H1 (cell line): ENCODE data around the gene TBC1D22A. TPM values are rescaled to one million over a fixed set of nuclear protein-coding genes. Genes with fewer than 3 reads are reported as not detected.

Experiments
- CTCF ChIA-PET: fragments of 300-600 bp; sonication (Branson Sonifier 250); formaldehyde crosslinking; loops from one replicate; lab custom pipeline; 2021; ENCODE audit not compliant: partially characterized antibody; lab: Charles Lee
- POLR2A ChIA-PET: fragments of 300-600 bp; sonication (Branson Sonifier 250); formaldehyde crosslinking; loops from one replicate; lab custom pipeline; 2021; ENCODE audit warnings: inconsistent platforms; ENCODE audit not compliant: partially characterized antibody; lab: Charles Lee
- DNase-seq, 2 experiments: peaks; one replicate each; pipeline versions ENCODE4 v3.0.0 to v3.0.0-alpha.2; 2010 to 2022; ENCODE audit warnings: low spot score in 2 of 2, low read depth in 1 of 2, mixed read lengths in 1 of 2
- FAIRE-seq: peaks from 2 replicates; lab custom pipeline; 2011; peaks lifted over from hg19 to GRCh38; lab: Jason Lieb, UNC
- H2AFZ ChIP-seq: 2 replicates; pipeline ENCODE4 v1.8.1; 2012; ENCODE audit warnings: low read length, inconsistent platforms
- H2AK5ac ChIP-seq: 2 replicates; pipeline ENCODE4 v1.6.1; 2013; ENCODE audit warnings: low read depth, low read length
- H2BK120ac ChIP-seq: replicated peaks from 2 replicates; pipeline ENCODE3; 2013; ENCODE audit warnings: low read depth, low read length, inconsistent platforms
- H2BK12ac ChIP-seq: 2 replicates; pipeline ENCODE4 v1.6.1; 2013; ENCODE audit warnings: low read depth, low read length
- H2BK15ac ChIP-seq: 2 replicates; pipeline ENCODE4 v1.6.1; 2013; ENCODE audit warnings: low read length
- H2BK20ac ChIP-seq: 2 replicates; pipeline ENCODE4 v1.6.1; 2013; ENCODE audit warnings: low read length
- H2BK5ac ChIP-seq: 2 replicates; pipeline ENCODE4 v1.6.1; 2013; ENCODE audit warnings: low read depth, low read length
- H3K14ac ChIP-seq: 2 replicates; pipeline ENCODE4 v1.6.1; 2013; ENCODE audit warnings: inconsistent platforms; ENCODE audit not compliant: insufficient read length
- H3K18ac ChIP-seq: 2 replicates; pipeline ENCODE4 v1.6.1; 2013; ENCODE audit warnings: low read length; ENCODE audit errors: extremely low read depth
- H3K23ac ChIP-seq: 2 replicates; pipeline ENCODE4 v1.6.1; 2013; ENCODE audit warnings: inconsistent platforms; ENCODE audit not compliant: insufficient read length
- H3K23me2 ChIP-seq: 2 replicates; pipeline ENCODE4 v1.6.1; 2013; ENCODE audit warnings: low read depth, low read length
- H3K27ac ChIP-seq: 2 replicates; pipeline ENCODE4 v1.6.1; 2011; ENCODE audit warnings: low read depth, low read length, inconsistent platforms
- H3K27me3 ChIP-seq, 4 experiments: replicated peaks in 1 of 4; 1 replicate in 1 of 4; 2 replicates in 3 of 4; pipeline versions ENCODE4 v1.6.1 to v1.8.1; 2011 to 2013; ENCODE audit warnings: low read length in 3 of 4, mild to moderate bottlenecking in 3 of 4, inconsistent platforms in 2 of 4, mixed read lengths in 2 of 4, moderate library complexity in 1 of 4; ENCODE audit not compliant: control insufficient read depth in 3 of 4, insufficient read depth in 3 of 4; ENCODE audit errors: extremely low read depth in 1 of 4
- H3K36me3 ChIP-seq, 4 experiments: 2 replicates each; pipeline versions ENCODE4 v1.6.1 to v1.8.1; 2011 to 2013; ENCODE audit warnings: mild to moderate bottlenecking in 4 of 4, low read length in 3 of 4, moderate library complexity in 2 of 4, control low read depth in 1 of 4, inconsistent platforms in 1 of 4; ENCODE audit not compliant: insufficient read depth in 4 of 4, control insufficient read depth in 2 of 4
- H3K4ac ChIP-seq: replicated peaks from 2 replicates; pipeline ENCODE3; 2013; ENCODE audit warnings: low read length, low read depth, mixed read lengths, inconsistent platforms; ENCODE audit not compliant: insufficient read length
- H3K4me1 ChIP-seq, 4 experiments: replicated peaks in 1 of 4; 1 replicate in 1 of 4; 2 replicates in 3 of 4; pipeline versions ENCODE4 v1.6.1 to v1.8.1; 2011 to 2013; ENCODE audit warnings: low read length in 3 of 4, inconsistent platforms in 2 of 4, mixed read lengths in 1 of 4; ENCODE audit not compliant: insufficient read depth in 4 of 4, control insufficient read depth in 3 of 4
- H3K4me2 ChIP-seq, 2 experiments: 2 replicates each; pipeline versions ENCODE4 v1.6.1 to v1.8.1; 2011 to 2013; ENCODE audit warnings: low read depth in 2 of 2, low read length in 2 of 2, control low read depth in 1 of 2, inconsistent platforms in 1 of 2, mild to moderate bottlenecking in 1 of 2; ENCODE audit not compliant: insufficient read depth in 1 of 2
- H3K4me3 ChIP-seq, 4 experiments: fragments of 200-600, 300-600 bp in 1 of 4; sonication (generic), shearing (Covaris generic), sonication (Bioruptor Twin) in 1 of 4; 2 replicates each; pipeline versions ENCODE4 v1.5.1 to v1.8.1; 2011 to 2016; ENCODE audit warnings: low read length in 4 of 4, low read depth in 3 of 4, control low read depth in 2 of 4, inconsistent platforms in 2 of 4, mild to moderate bottlenecking in 2 of 4, mixed read lengths in 1 of 4, moderate library complexity in 1 of 4; ENCODE audit not compliant: insufficient read depth in 2 of 4; ENCODE audit errors: extremely low read depth in 1 of 4
- H3K56ac ChIP-seq: replicated peaks from 2 replicates; pipeline ENCODE3; 2013; ENCODE audit warnings: low read depth, mild to moderate bottlenecking, mixed read lengths, low read length, inconsistent platforms; ENCODE audit not compliant: insufficient read length
- H3K79me1 ChIP-seq: 2 replicates; pipeline ENCODE4 v1.6.1; 2013; ENCODE audit warnings: low read depth, low read length, control low read depth
- H3K79me2 ChIP-seq, 2 experiments: 2 replicates each; pipeline versions ENCODE4 v1.6.1 to v1.8.1; 2012 to 2013; ENCODE audit warnings: low read length in 2 of 2, mild to moderate bottlenecking in 2 of 2, inconsistent platforms in 1 of 2; ENCODE audit not compliant: insufficient read depth in 2 of 2, control insufficient read depth in 1 of 2
- H3K9ac ChIP-seq, 4 experiments: replicated peaks in 1 of 4; 1 replicate in 1 of 4; 2 replicates in 3 of 4; pipeline versions ENCODE4 v1.6.1 to v1.8.1; 2011 to 2013; ENCODE audit warnings: low read depth in 3 of 4, low read length in 3 of 4, control low read depth in 2 of 4, mild to moderate bottlenecking in 2 of 4, moderate library complexity in 2 of 4, inconsistent platforms in 1 of 4; ENCODE audit errors: extremely low read depth in 1 of 4
- H3K9me3 ChIP-seq, 2 experiments: 2 replicates each; pipeline versions ENCODE4 v1.6.1 to v1.8.1; 2012 to 2013; ENCODE audit warnings: mild to moderate bottlenecking in 2 of 2, moderate library complexity in 2 of 2, control low read depth in 1 of 2, inconsistent platforms in 1 of 2, low read depth in 1 of 2, low read length in 1 of 2, mixed read lengths in 1 of 2; ENCODE audit not compliant: insufficient read depth in 2 of 2
- H4K20me1 ChIP-seq, 2 experiments: replicated peaks in 1 of 2; 2 replicates each; pipeline versions ENCODE3 to v1.8.1; 2011 to 2013; ENCODE audit warnings: inconsistent platforms in 2 of 2, low read length in 2 of 2, mild to moderate bottlenecking in 1 of 2; ENCODE audit not compliant: insufficient read depth in 2 of 2, control insufficient read depth in 1 of 2
- H4K5ac ChIP-seq: 2 replicates; pipeline ENCODE4 v1.6.1; 2013; ENCODE audit warnings: low read length, low read depth, mixed read lengths, inconsistent platforms; ENCODE audit not compliant: insufficient read length
- H4K8ac ChIP-seq: 2 replicates; pipeline ENCODE4 v1.8.0; 2013; ENCODE audit warnings: mild to moderate bottlenecking, moderate library complexity, low read length, inconsistent platforms; ENCODE audit not compliant: insufficient read depth; ENCODE audit errors: extremely low read depth
- H4K91ac ChIP-seq: replicated peaks from 2 replicates; pipeline ENCODE3; 2013; ENCODE audit warnings: low read length, mixed read lengths, inconsistent platforms; ENCODE audit not compliant: insufficient read length
- CEBPB ChIP-seq: IDR thresholded peaks from 2 replicates; pipeline ENCODE4 v1.6.1; 2012; ENCODE audit warnings: low read depth, low read length
- CTBP2 ChIP-seq: IDR thresholded peaks from 2 replicates; pipeline ENCODE4 v1.7.0; 2011; ENCODE audit warnings: borderline replicate concordance, mild to moderate bottlenecking, moderate library complexity, mixed read lengths, low read length; ENCODE audit not compliant: insufficient read depth, insufficient read length
- EGR1 ChIP-seq: IDR thresholded peaks from 2 replicates; pipeline ENCODE4 v1.6.1; 2011; ENCODE audit warnings: low read depth, low read length, borderline replicate concordance
- JUND ChIP-seq: IDR thresholded peaks from 2 replicates; pipeline ENCODE4 v1.6.1; 2011; ENCODE audit warnings: mild to moderate bottlenecking, improper control_type of control experiment, low read length
- KDM5A ChIP-seq: fragments of 200-600 bp; IDR thresholded peaks from 2 replicates; pipeline ENCODE4 v1.7.1; 2012; ENCODE audit warnings: mild to moderate bottlenecking, low read length, inconsistent platforms, mixed read lengths
- NANOG ChIP-seq: IDR thresholded peaks from 2 replicates; pipeline ENCODE4 v1.6.1; 2011; ENCODE audit warnings: low read length, low read depth, mild to moderate bottlenecking, inconsistent platforms; ENCODE audit not compliant: insufficient read depth, poor library complexity, severe bottlenecking
- PHF8 ChIP-seq: fragments of 200-600 bp; sonication (generic); conservative IDR thresholded peaks from 2 replicates; pipeline ENCODE4 v1.7.1; 2012; ENCODE audit warnings: low read depth, mild to moderate bottlenecking, inconsistent platforms, low read length, moderate library complexity
- POLR2AphosphoS5 ChIP-seq: IDR thresholded peaks from 2 replicates; pipeline ENCODE4 v1.6.1; 2011; ENCODE audit warnings: low read depth, low read length
- RBBP5 ChIP-seq: IDR thresholded peaks from 2 replicates; pipeline ENCODE4 v1.7.1; 2012; ENCODE audit warnings: low read depth, mild to moderate bottlenecking, inconsistent platforms, low read length, moderate library complexity, borderline replicate concordance
- TBP ChIP-seq: IDR thresholded peaks from 2 replicates; pipeline ENCODE4 v1.6.1; 2011; ENCODE audit warnings: low read depth, low read length, improper control_type of control experiment
- TCF12 ChIP-seq: IDR thresholded peaks from 2 replicates; pipeline ENCODE4 v1.6.1; 2011; ENCODE audit warnings: low read depth, mild to moderate bottlenecking, low read length
- YY1 ChIP-seq: IDR thresholded peaks from 2 replicates; pipeline ENCODE4 v1.6.1; 2011; ENCODE audit warnings: low read depth, mild to moderate bottlenecking, low read length
- ZNF274 ChIP-seq: IDR thresholded peaks from 2 replicates; pipeline ENCODE4 v1.7.0; 2012; ENCODE audit warnings: low read length, borderline replicate concordance; ENCODE audit errors: extremely low read depth
- whole genome bisulfite sequencing, 2 experiments: shearing (Covaris generic) in 1 of 2; methylation state at CpG; one replicate each; pipeline versions ENCODE4 v1.1.6 to v1.1.7; 2013 to 2015; ENCODE audit warnings: low lambda C conversion rate in 2 of 2, mixed read lengths in 2 of 2, inconsistent platforms in 1 of 2, low coverage in 1 of 2, missing lambda C conversion rate in 1 of 2; ENCODE audit not compliant: insufficient replicate concordance in 2 of 2, insufficient coverage in 1 of 2, insufficient read length in 1 of 2; ENCODE audit errors: extremely low coverage in 1 of 2, missing lambda C conversion rate in 1 of 2; 5-methylcytosine and 5-hydroxymethylcytosine counted together
- polyA plus RNA-seq, 7 experiments: library from polyadenylated mRNA; depleted of rRNA in 3 of 7; stranded (reverse) in 5 of 7; unstranded in 2 of 7; fragments of >200 nt in 5 of 7; fragments of 200-250 nt in 2 of 7; gene quantifications; 1 replicate in 5 of 7; 2 replicates in 1 of 7; 4 replicates in 1 of 7; pipeline versions ENCODE4 v1.2.1 to v1.2.3, GENCODE V29; 2011 to 2013; ENCODE audit warnings: missing spikeins in 2 of 7, mixed read lengths in 2 of 7
- total RNA-seq: library from RNA; stranded (reverse); fragmentation: NEBNext Ultra II Directional; extraction: Animal tissue kit (Norgen Biotek cat#: 25700); gene quantifications from 2 replicates; pipeline ENCODE4 v1.2.1, GENCODE V29; 2021
- TF ChIP-seq, protein P1 (sequence below): IDR thresholded peaks from 2 replicates; pipeline ENCODE4 v1.6.1; 2012; ENCODE audit warnings: low read length, inconsistent platforms

The TBC1D22A gene
- total and polyA plus RNA-seq, 2 of the 8 experiments (the other 6 are each of a cell fraction or from before 2014, with no cell fraction given): 11.9 to 18.4 TPM

DNA sequence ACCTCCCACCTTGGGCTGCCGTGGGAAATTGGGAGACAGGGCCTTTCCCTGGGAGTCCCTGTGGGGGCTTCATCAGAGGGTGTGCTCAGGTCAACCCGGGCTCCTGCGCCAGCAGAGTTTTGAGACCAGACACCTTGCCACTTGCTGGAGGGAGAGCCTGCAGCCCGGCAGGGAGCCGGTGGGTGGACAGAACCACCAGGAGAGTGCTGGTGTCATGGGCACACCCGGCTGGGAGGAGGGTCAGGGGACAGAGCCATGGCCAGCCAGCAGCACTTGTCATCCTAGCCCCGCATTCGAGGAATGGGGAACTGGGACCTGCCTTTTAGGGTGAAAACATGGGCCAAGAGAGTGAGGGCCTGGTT, 209.3 kb downstream of the TBC1D22A start:
- Histone ChIP-seq H3K4ac (no peak overlapping the region), H4K91ac (no peak overlapping the region), H2BK15ac (no peak overlapping the region), H2BK5ac (no peak overlapping the region), H3K18ac (no peak overlapping the region), H3K4me1 (peaks cover 0 to 6% (median 2%) of the 10 kb centered on the region in 4 experiments; a peak in 5 of 7 replicates), H3K23me2 (no peaks in the 10 kb centered on the region), H3K27me3 (no peaks in the 10 kb centered on the region), H3K27ac (no peak overlapping the region), H4K20me1 (peaks cover 0 to 2% of the 10 kb centered on the region in 2 experiments), H3K4me3 (no peak overlapping the region), H3K4me2 (no peak overlapping the region), H4K8ac (no peak overlapping the region), H3K9ac (no peak overlapping the region), H3K79me2 (no peaks in the 10 kb centered on the region), H2BK12ac (no peak overlapping the region), H3K79me1 (peaks cover 2% of the 10 kb centered on the region; the same call in 1 of the 2 replicates), H2AK5ac (no peak overlapping the region), H2BK20ac (no peak overlapping the region), H3K14ac (no peak overlapping the region), H2BK120ac (no peak overlapping the region), H2AFZ (no peak overlapping the region), H3K9me3 (no peaks in the 10 kb centered on the region), H4K5ac (no peak overlapping the region), H3K36me3 (no peaks in the 10 kb centered on the region), H3K56ac (no peak overlapping the region), H3K23ac (no peak overlapping the region)
- FAIRE-seq (no peak), DNase-seq (no peak)
- 95% methylated on average over 5 of the region's 8 CpGs; no CpG with 5 or more reads in 1 of the 2 experiments for WGBS, 2 experiments
- CTCF ChIA-PET: no interaction called here
- POLR2A ChIA-PET: no interaction called here
- TF ChIP-seq RBBP5 (no peak), YY1 (no peak), KDM5A (no peak), ZNF274 (no peak), EGR1 (no peak), CTBP2 (no peak), CEBPB (no peak), POLR2AphosphoS5 (no peak), TBP (no peak), TCF12 (no peak), PHF8 (no peak), JUND (no peak), NANOG (no peak)
- TF ChIP-seq, protein P1, sequence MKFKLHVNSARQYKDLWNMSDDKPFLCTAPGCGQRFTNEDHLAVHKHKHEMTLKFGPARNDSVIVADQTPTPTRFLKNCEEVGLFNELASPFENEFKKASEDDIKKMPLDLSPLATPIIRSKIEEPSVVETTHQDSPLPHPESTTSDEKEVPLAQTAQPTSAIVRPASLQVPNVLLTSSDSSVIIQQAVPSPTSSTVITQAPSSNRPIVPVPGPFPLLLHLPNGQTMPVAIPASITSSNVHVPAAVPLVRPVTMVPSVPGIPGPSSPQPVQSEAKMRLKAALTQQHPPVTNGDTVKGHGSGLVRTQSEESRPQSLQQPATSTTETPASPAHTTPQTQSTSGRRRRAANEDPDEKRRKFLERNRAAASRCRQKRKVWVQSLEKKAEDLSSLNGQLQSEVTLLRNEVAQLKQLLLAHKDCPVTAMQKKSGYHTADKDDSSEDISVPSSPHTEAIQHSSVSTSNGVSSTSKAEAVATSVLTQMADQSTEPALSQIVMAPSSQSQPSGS: no peak
